HTERT RPE-1 (cell line): ENCODE measurements around the gene ABLIM1.

Source experiments
- in situ Hi-C: fragments of 300-500 bp; cut with MboI; formaldehyde crosslinking; loops from 4 replicates; pipeline ENCODE4 v1.14.3; 2020; ENCODE audit warnings: low sequenced_read_pairs

ABLIM1 gene

GRCh38 chr10:114498413-114499111 lies 159.5 kb downstream of the ABLIM1 start:
- in situ Hi-C loops = no loop called here

- in situ Hi-C loops = no loop called here
Observed at GRCh38 chr10:114495303-114495702, 162.8 kb downstream of the ABLIM1 start.

GRCh38 chr10:114492351-114493037 lies 165.6 kb downstream of the ABLIM1 start:
- in situ Hi-C loops = no loop called here

- in situ Hi-C loops = no loop called here
Observed at GRCh38 chr10:114491933-114492332, 166.1 kb downstream of the ABLIM1 start.

GRCh38 chr10:114491419-114491818 lies 166.7 kb downstream of the ABLIM1 start:
- in situ Hi-C loops = no loop called here

GRCh38 chr10:114489521-114490310 lies 168.4 kb downstream of the ABLIM1 start:
- in situ Hi-C loops = no loop called here

- in situ Hi-C loops = no loop called here
Observed at GRCh38 chr10:114487815-114488536, 170.1 kb downstream of the ABLIM1 start.

GRCh38 chr10:114486938-114487814 lies 170.9 kb downstream of the ABLIM1 start:
- in situ Hi-C loops = no loop called here

- in situ Hi-C loops = no loop called here
Observed at GRCh38 chr10:114485696-114486400, 172.2 kb downstream of the ABLIM1 start.

- in situ Hi-C loops = no loop called here
Observed at GRCh38 chr10:114483575-114483974, 174.5 kb downstream of the ABLIM1 start.

- in situ Hi-C loops = no loop called here
Observed at GRCh38 chr10:114482480-114483304, 175.4 kb downstream of the ABLIM1 start.

- in situ Hi-C loops = no loop called here
Observed at GRCh38 chr10:114481055-114481454, 177.0 kb downstream of the ABLIM1 start.

GRCh38 chr10:114479836-114480235 lies 178.2 kb downstream of the ABLIM1 start:
- in situ Hi-C loops = no loop called here

GRCh38 chr10:114479307-114479706 lies 178.8 kb downstream of the ABLIM1 start:
- in situ Hi-C loops = no loop called here

- in situ Hi-C loops = no loop called here
Observed at GRCh38 chr10:114478281-114478680, 179.8 kb downstream of the ABLIM1 start.

- in situ Hi-C loops = no loop called here
Observed at GRCh38 chr10:114477285-114477684, 180.8 kb downstream of the ABLIM1 start.

GRCh38 chr10:114474989-114475388 lies 183.1 kb downstream of the ABLIM1 start:
- in situ Hi-C loops = no loop called here

- in situ Hi-C loops = no loop called here
Observed at GRCh38 chr10:114473776-114474175, 184.3 kb downstream of the ABLIM1 start.

- in situ Hi-C loops = no loop called here
Observed at GRCh38 chr10:114472877-114473253, 185.2 kb downstream of the ABLIM1 start.
